IMR-90 (cell line): Measurements from ENCODE around the gene GRK2. TPM values are rescaled to one million over a fixed set of nuclear protein-coding genes. Genes with fewer than 3 reads are reported as not detected.

Experiments
- ATAC-seq: fragments of 200-7000 bp; cut with Tn5 transposase; 2 replicates; pipeline ENCODE4 v1.9.1; 2020; ENCODE audit warnings: low read depth, mild to moderate bottlenecking, moderate library complexity
- BruUV-seq: library from RNA; stranded (reverse); fragments of 400-500 nt; replicated peaks from 2 replicates; lab custom pipeline; 2021; lab: Mats Ljungman, UMichigan
- CTCF ChIA-PET: fragments of 300-600 bp; formaldehyde crosslinking; extraction: SDS; loops from one replicate; lab custom pipeline; 2021; ENCODE audit warnings: antibody characterized with exemption; lab: Yijun Ruan, JAX
- POLR2A ChIA-PET: fragments of 300-600 bp; sonication (Branson Sonifier 250); formaldehyde crosslinking; loops from one replicate; lab custom pipeline; 2022; ENCODE audit warnings: antibody characterized with exemption; ENCODE audit not compliant: unreplicated experiment; lab: Charles Lee
- DNase-seq: peaks from one replicate; pipeline ENCODE4 v3.0.0; 2013
- H2AFZ ChIP-seq: replicated peaks from 2 replicates; pipeline ENCODE3; 2013; ENCODE audit warnings: low read length, mild to moderate bottlenecking; ENCODE audit not compliant: poor library complexity
- H2AK5ac ChIP-seq: 2 replicates; pipeline ENCODE4 v1.6.1; 2013; ENCODE audit warnings: low read depth, low read length, inconsistent platforms
- H2AK9ac ChIP-seq: replicated peaks from 2 replicates; pipeline ENCODE3; 2013; ENCODE audit warnings: mild to moderate bottlenecking, low read depth, low read length, moderate library complexity; ENCODE audit not compliant: poor library complexity
- H2BK120ac ChIP-seq: 2 replicates; pipeline ENCODE4 v1.6.1; 2013; ENCODE audit warnings: low read depth, low read length, inconsistent platforms
- H2BK15ac ChIP-seq: 3 replicates; pipeline ENCODE4 v1.6.1; 2013; ENCODE audit warnings: low read depth, low read length, inconsistent platforms
- H2BK20ac ChIP-seq: 2 replicates; pipeline ENCODE4 v1.6.1; 2013; ENCODE audit warnings: low read depth, mild to moderate bottlenecking, inconsistent platforms, low read length, moderate library complexity
- H2BK5ac ChIP-seq: 2 replicates; pipeline ENCODE4 v1.6.1; 2013; ENCODE audit warnings: mild to moderate bottlenecking, low read depth, low read length, inconsistent platforms; ENCODE audit not compliant: poor library complexity, severe bottlenecking
- H3K14ac ChIP-seq: replicated peaks from 2 replicates; pipeline ENCODE4 v1.6.1; 2013; ENCODE audit warnings: low read depth, low read length, inconsistent platforms
- H3K18ac ChIP-seq: 2 replicates; pipeline ENCODE4 v1.6.1; 2013; ENCODE audit warnings: low read depth, low read length, control low read depth
- H3K23ac ChIP-seq: 2 replicates; pipeline ENCODE4 v1.6.1; 2013; ENCODE audit warnings: low read depth, low read length, inconsistent platforms
- H3K27ac ChIP-seq: 2 replicates; pipeline ENCODE4 v1.5.1; 2013; ENCODE audit warnings: mild to moderate bottlenecking, control low read depth, low read length; ENCODE audit not compliant: insufficient read depth
- H3K27me3 ChIP-seq: 2 replicates; pipeline ENCODE4 v1.6.1; 2013; ENCODE audit warnings: low read length; ENCODE audit not compliant: control insufficient read depth, insufficient read depth
- H3K36me3 ChIP-seq: 2 replicates; pipeline ENCODE4 v1.6.1; 2013; ENCODE audit warnings: low read length, mixed read lengths; ENCODE audit not compliant: control insufficient read depth, insufficient read depth
- H3K4ac ChIP-seq: 2 replicates; pipeline ENCODE4 v1.6.1; 2013; ENCODE audit warnings: low read depth, low read length, inconsistent platforms
- H3K4me1 ChIP-seq: 2 replicates; pipeline ENCODE4 v1.6.1; 2013; ENCODE audit warnings: low read length, mixed read lengths; ENCODE audit not compliant: control insufficient read depth, insufficient read depth
- H3K4me2 ChIP-seq: 2 replicates; pipeline ENCODE4 v1.6.1; 2013; ENCODE audit warnings: low read depth, mild to moderate bottlenecking, control low read depth, low read length, moderate library complexity
- H3K4me3 ChIP-seq: 2 replicates; pipeline ENCODE4 v1.5.1; 2013; ENCODE audit warnings: low read depth, mild to moderate bottlenecking, control low read depth, low read length, moderate library complexity; ENCODE audit not compliant: insufficient read depth
- H3K56ac ChIP-seq: 2 replicates; pipeline ENCODE4 v1.6.1; 2013; ENCODE audit warnings: low read length, inconsistent platforms; ENCODE audit not compliant: insufficient read depth; ENCODE audit errors: extremely low read depth
- H3K79me1 ChIP-seq, 2 experiments: 2 replicates each; pipeline ENCODE4 v1.6.1; 2013; ENCODE audit warnings: low read length in 2 of 2, inconsistent platforms in 1 of 2, low read depth in 1 of 2
- H3K9ac ChIP-seq: 2 replicates; pipeline ENCODE4 v1.6.1; 2013; ENCODE audit warnings: low read depth, low read length, control low read depth
- H3K9me1 ChIP-seq: 2 replicates; pipeline ENCODE4 v1.6.1; 2013; ENCODE audit warnings: low read length, inconsistent platforms; ENCODE audit not compliant: insufficient read depth
- H3K9me3 ChIP-seq: 2 replicates; pipeline ENCODE4 v1.6.1; 2013; ENCODE audit warnings: low read length; ENCODE audit not compliant: control insufficient read depth, insufficient read depth
- H4K20me1 ChIP-seq: 2 replicates; pipeline ENCODE4 v1.6.1; 2013; ENCODE audit warnings: low read length, inconsistent platforms; ENCODE audit not compliant: insufficient read depth
- H4K5ac ChIP-seq: 2 replicates; pipeline ENCODE4 v1.6.1; 2013; ENCODE audit warnings: mild to moderate bottlenecking, low read depth, low read length, control low read depth
- H4K8ac ChIP-seq, 2 experiments: 2 replicates each; pipeline ENCODE4 v1.6.1; 2013; ENCODE audit warnings: low read depth in 2 of 2, low read length in 2 of 2, control low read depth in 1 of 2, inconsistent platforms in 1 of 2
- H4K91ac ChIP-seq: 2 replicates; pipeline ENCODE4 v1.6.1; 2013; ENCODE audit warnings: low read depth, low read length, inconsistent platforms; ENCODE audit not compliant: insufficient read depth
- MAFK ChIP-seq: IDR thresholded peaks from 2 replicates; pipeline ENCODE4 v1.6.1; 2012; ENCODE audit warnings: low read depth, low read length, improper control_type of control experiment
- NFE2L2 ChIP-seq: fragments of 150-350 bp; IDR thresholded peaks from 2 replicates; pipeline ENCODE4 v1.6.1; 2016; ENCODE audit warnings: low read depth, mild to moderate bottlenecking, low read length
- POLR2A ChIP-seq: IDR thresholded peaks from 2 replicates; pipeline ENCODE4 v1.6.1; 2012; ENCODE audit warnings: mild to moderate bottlenecking, low read depth, low read length
- RAD21 ChIP-seq: IDR thresholded peaks from 2 replicates; pipeline ENCODE4 v1.6.1; 2012; ENCODE audit warnings: low read length, improper control_type of control experiment
- SMC3 ChIP-seq: fragments of 150-350 bp; IDR thresholded peaks from 2 replicates; pipeline ENCODE4 v1.6.1; 2016; ENCODE audit warnings: low read depth, mild to moderate bottlenecking, antibody characterized with exemption, low read length, moderate library complexity
- WGBS, 2 experiments: methylation state at CpG; one replicate each; pipeline versions ENCODE4 v1.1.5 to v1.1.7; 2013; ENCODE audit warnings: missing lambda C conversion rate in 2 of 2; ENCODE audit not compliant: insufficient read length in 1 of 2; ENCODE audit errors: extremely low coverage in 2 of 2; 5-methylcytosine and 5-hydroxymethylcytosine counted together
- dilution Hi-C: fragments of 300-500 bp; cut with HindIII; formaldehyde crosslinking; loops from one replicate; pipeline ENCODE4 v1.14.3; 2018; ENCODE audit warnings: low sequenced_read_pairs; ENCODE audit not compliant: unreplicated experiment
- in situ Hi-C: fragments of 300-500 bp; cut with MboI; formaldehyde crosslinking; loops from 3 replicates; pipeline ENCODE4 v1.14.3; 2019; ENCODE audit warnings: low sequenced_read_pairs, inconsistent platforms, mixed read lengths
- intact Hi-C: fragments of 100-400 bp; cut with micrococcal nuclease; formaldehyde crosslinking; loops from 2 replicates; pipeline ENCODE4 v1.10.0; 2022
- polyA plus RNA-seq, 3 experiments: library from polyadenylated mRNA; depleted of rRNA; stranded (reverse); fragments of >200 nt; gene quantifications; 2 replicates each; pipeline ENCODE4 v1.2.3, GENCODE V29; 2012; ENCODE audit warnings: low replicate concordance in 1 of 3
- total RNA-seq: library from RNA; depleted of rRNA; stranded (reverse); fragments of >200 nt; gene quantifications from 2 replicates; pipeline ENCODE4 v1.2.3, GENCODE V29; 2012
- TF ChIP-seq, protein P1 (sequence below): fragments of 150-350 bp; IDR thresholded peaks from 2 replicates; pipeline ENCODE4 v1.6.1; 2017; ENCODE audit warnings: mild to moderate bottlenecking, antibody characterized with exemption, low read length, low read depth

Gene GRK2
- total and polyA plus RNA-seq, 2 of the 4 experiments (the other 2 are of a cell fraction) = 26.7 to 41.8 TPM

DNA sequence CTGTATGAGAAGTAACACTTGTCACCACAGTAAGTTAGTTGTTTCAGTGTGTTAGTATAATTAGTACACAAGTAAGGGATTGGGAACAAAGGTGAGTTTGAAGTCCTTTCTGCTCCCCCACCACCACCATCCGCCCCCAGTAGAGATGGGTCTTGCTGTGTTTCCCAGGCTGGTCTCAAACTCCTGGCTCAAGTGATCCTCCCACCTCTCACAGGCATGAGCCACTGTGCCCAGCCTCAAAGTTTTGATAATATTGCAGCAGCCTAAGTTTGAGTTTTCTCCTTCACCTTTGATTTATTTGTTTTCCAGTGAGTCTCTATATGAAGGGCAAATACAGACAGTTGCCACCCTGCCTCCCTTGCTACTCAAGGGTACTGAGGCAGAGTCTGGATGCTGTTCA lies 23.7 kb upstream of the GRK2 start:
- dilution Hi-C loops = no loop called here
- no peak overlapping the region for H3K18ac ChIP-seq
- no peak overlapping the region for H3K14ac ChIP-seq
- peak overlapping the region; percentile 10; the same call in 1 of the 2 replicates for H3K4me2 ChIP-seq
- in situ Hi-C loops = no loop called here
- H3K4me3 ChIP-seq = no peak overlapping the region
- ATAC-seq = no peak
- peak overlapping the region; percentile 13 for H3K23ac ChIP-seq
- peaks cover 33% of the 10 kb centered on the region for H3K36me3 ChIP-seq
- no peak overlapping the region for H4K8ac ChIP-seq
- CTCF ChIA-PET = no interaction called here
- H2BK120ac ChIP-seq = no peak overlapping the region
- H2AK9ac ChIP-seq = peak overlapping the region; percentile 25
- no peak overlapping the region for H4K91ac ChIP-seq
- H3K79me1 ChIP-seq = peaks cover 19 to 83% of the 10 kb centered on the region in 2 experiments
- H3K56ac ChIP-seq = no peak overlapping the region
- no peak overlapping the region for H2AK5ac ChIP-seq
- H3K27me3 ChIP-seq = no peaks in the 10 kb centered on the region
- H2BK5ac ChIP-seq = peak overlapping the region; percentile 17
- peaks cover 13% of the 10 kb centered on the region for H3K4me1 ChIP-seq
- no peak overlapping the region for H3K4ac ChIP-seq
- H3K9me3 ChIP-seq = no peaks in the 10 kb centered on the region
- H3K9ac ChIP-seq = no peak overlapping the region
- TF ChIP-seq MAFK (no peak), NFE2L2 (no peak), POLR2A (no peak), RAD21 (no peak), SMC3 (no peak)
- TF ChIP-seq, protein P1, sequence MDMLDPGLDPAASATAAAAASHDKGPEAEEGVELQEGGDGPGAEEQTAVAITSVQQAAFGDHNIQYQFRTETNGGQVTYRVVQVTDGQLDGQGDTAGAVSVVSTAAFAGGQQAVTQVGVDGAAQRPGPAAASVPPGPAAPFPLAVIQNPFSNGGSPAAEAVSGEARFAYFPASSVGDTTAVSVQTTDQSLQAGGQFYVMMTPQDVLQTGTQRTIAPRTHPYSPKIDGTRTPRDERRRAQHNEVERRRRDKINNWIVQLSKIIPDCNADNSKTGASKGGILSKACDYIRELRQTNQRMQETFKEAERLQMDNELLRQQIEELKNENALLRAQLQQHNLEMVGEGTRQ = no peak
- POLR2A ChIA-PET = no interaction called here
- WGBS, 2 experiments = no CpG with 5 or more reads among the region's 1 CpG
- no peak overlapping the region for H4K5ac ChIP-seq
- intact Hi-C loops = loop anchor here (5.0 kb wide), 1 partner anchor 160 kb away; no protein-coding TSS in a partner anchor
- H4K20me1 ChIP-seq = peaks cover 59% of the 10 kb centered on the region
- H3K27ac ChIP-seq = no peak overlapping the region
- no peak overlapping the region for H2BK20ac ChIP-seq
- H2BK15ac ChIP-seq = no peak overlapping the region
- no peak overlapping the region for H2AFZ ChIP-seq
- no TSS peak for BruUV-seq
- H3K9me1 ChIP-seq = peaks cover 18% of the 10 kb centered on the region
- no peak for DNase-seq
